Osteoblast (primary cell): ENCODE results near the gene BSN. TPM values are rescaled to one million over a fixed set of nuclear protein-coding genes. Genes with fewer than 3 reads are reported as not detected.
"Not testable (repeated sequence)": the region's sequence is repeated elsewhere in the genome, so short reads cannot be mapped to it uniquely, and the experiment has no call there.

Source experiments
- DNase-seq: peaks from one replicate; pipeline ENCODE4 v3.0.0; 2011; ENCODE audit warnings: low spot score, mixed read lengths; ENCODE audit not compliant: insufficient read length; ENCODE audit errors: missing footprints
- H2AFZ ChIP-seq: 2 replicates; pipeline ENCODE4 v1.6.0; 2011; ENCODE audit warnings: mild to moderate bottlenecking, low read length
- H3K27ac ChIP-seq: 2 replicates; pipeline ENCODE4 v1.5.1; 2011; ENCODE audit warnings: mild to moderate bottlenecking, low read depth, low read length, moderate library complexity
- H3K27me3 ChIP-seq: 2 replicates; pipeline ENCODE4 v1.6.0; 2012; ENCODE audit warnings: mild to moderate bottlenecking, control low read depth, inconsistent platforms, low read length, moderate library complexity; ENCODE audit not compliant: insufficient read depth
- H3K36me3 ChIP-seq: 2 replicates; pipeline ENCODE4 v1.5.1; 2011; ENCODE audit warnings: mild to moderate bottlenecking, low read length, control low read depth, moderate library complexity; ENCODE audit not compliant: insufficient read depth
- H3K4me1 ChIP-seq: 2 replicates; pipeline ENCODE4 v1.5.1; 2011; ENCODE audit warnings: mild to moderate bottlenecking, low read length, control low read depth, moderate library complexity; ENCODE audit not compliant: insufficient read depth
- H3K4me2 ChIP-seq: 2 replicates; pipeline ENCODE4 v1.6.0; 2011; ENCODE audit warnings: mild to moderate bottlenecking, low read length; ENCODE audit not compliant: insufficient read depth
- H3K4me3 ChIP-seq: fragments of 200-600 bp; sonication (generic); 3 replicates; pipeline ENCODE4 v1.5.1; 2012; ENCODE audit warnings: mild to moderate bottlenecking, low read length, inconsistent platforms; ENCODE audit not compliant: insufficient read depth
- H3K79me2 ChIP-seq: 2 replicates; pipeline ENCODE4 v1.6.0; 2012; ENCODE audit warnings: mild to moderate bottlenecking, low read length, control low read depth, inconsistent platforms; ENCODE audit not compliant: insufficient read depth
- H3K9me3 ChIP-seq: 2 replicates; pipeline ENCODE4 v1.5.1; 2011; ENCODE audit warnings: low read depth, low read length, control low read depth
- H4K20me1 ChIP-seq: 2 replicates; pipeline ENCODE4 v1.6.0; 2012; ENCODE audit warnings: mild to moderate bottlenecking, low read length, control low read depth; ENCODE audit not compliant: insufficient read depth
- CTCF ChIP-seq: IDR thresholded peaks from 2 replicates; pipeline ENCODE4 v1.5.1; 2011; ENCODE audit warnings: mild to moderate bottlenecking, low read depth, low read length, moderate library complexity; ENCODE audit errors: extremely low read depth
- total RNA-seq: library from RNA; depleted of rRNA; stranded (reverse); fragments of >200 nt; gene quantifications from 2 replicates; pipeline ENCODE4 v1.2.3, GENCODE V29; 2012

BSN gene
- total RNA-seq, 1 donor: under 0.01 TPM

- H3K4me3 ChIP-seq: not testable (repeated sequence)
Measured at GRCh38 chr3:49690856-49691255, 136.6 kb downstream of the BSN start.

GRCh38 chr3:49691481-49691880 is 137.2 kb downstream of the BSN start:
- peaks cover 35% of the 10 kb centered on the region for H3K79me2 ChIP-seq

More at GRCh38 chr3:49690856-49691255, 136.6 kb downstream of the BSN start:
- DNase-seq, H3K27ac ChIP-seq, H2AFZ ChIP-seq, H3K27me3 ChIP-seq, H3K36me3 ChIP-seq, H4K20me1 ChIP-seq, H3K9me3 ChIP-seq: not testable (repeated sequence)
- H3K79me2 ChIP-seq: peaks cover 35% of the 10 kb centered on the region
- H3K4me1 ChIP-seq: peaks cover 11% of the 10 kb centered on the region
- H3K4me2 ChIP-seq: peak overlapping the region; percentile 88

GRCh38 chr3:49694409-49695070 is 140.3 kb downstream of the BSN start:
- not testable (repeated sequence) for H3K4me2 ChIP-seq, H3K4me3 ChIP-seq
- peaks cover 33% of the 10 kb centered on the region for H3K79me2 ChIP-seq

More at GRCh38 chr3:49691481-49691880, 137.2 kb downstream of the BSN start:
- DNase-seq: peak; percentile 41
- not testable (repeated sequence) for H2AFZ ChIP-seq, H3K27ac ChIP-seq, H3K27me3 ChIP-seq, H3K4me3 ChIP-seq, H3K36me3 ChIP-seq, H4K20me1 ChIP-seq, H3K9me3 ChIP-seq, H3K4me2 ChIP-seq
- peaks cover 11% of the 10 kb centered on the region for H3K4me1 ChIP-seq

GRCh38 chr3:49695350-49696015 is 141.2 kb downstream of the BSN start:
- H2AFZ ChIP-seq, H4K20me1 ChIP-seq, H3K9me3 ChIP-seq, H3K4me1 ChIP-seq, H3K4me2 ChIP-seq, H3K4me3 ChIP-seq, H3K27ac ChIP-seq, H3K27me3 ChIP-seq, DNase-seq: not testable (repeated sequence)
- Histone ChIP-seq H3K36me3 (peaks cover 13% of the 10 kb centered on the region), H3K79me2 (peaks cover 24% of the 10 kb centered on the region)

More at GRCh38 chr3:49694409-49695070, 140.3 kb downstream of the BSN start:
- H4K20me1 ChIP-seq, H3K27me3 ChIP-seq, H3K9me3 ChIP-seq, H3K4me1 ChIP-seq, H2AFZ ChIP-seq, H3K36me3 ChIP-seq, H3K27ac ChIP-seq: not testable (repeated sequence)
- peak; percentile 1 for DNase-seq

- H3K27me3 ChIP-seq: no peaks in the 10 kb centered on the region
- H3K9me3 ChIP-seq: no peaks in the 10 kb centered on the region
- TF ChIP-seq CTCF: no peak
- no peak overlapping the region for H3K4me3 ChIP-seq
- no peak overlapping the region for H3K27ac ChIP-seq
- H3K79me2 ChIP-seq: peaks cover 2% of the 10 kb centered on the region
- no peaks in the 10 kb centered on the region for H3K4me1 ChIP-seq
- peaks cover 33% of the 10 kb centered on the region for H3K36me3 ChIP-seq
- peaks cover 14% of the 10 kb centered on the region for H4K20me1 ChIP-seq
- no peak overlapping the region for H3K4me2 ChIP-seq
- peak; percentile 95 for DNase-seq
- H2AFZ ChIP-seq: no peak overlapping the region
Measured at GRCh38 chr3:49699281-49699979, 145.2 kb downstream of the BSN start.
